ENCODE results near the gene ZNF346. TPM values are rescaled to one million over a fixed set of nuclear protein-coding genes. Genes with fewer than 3 reads are reported as not detected.
"Not testable (repeated sequence)": the region's sequence is repeated elsewhere in the genome, so short reads cannot be mapped to it uniquely, and the experiment has no call there.

ZNF346 gene
- total and polyA plus RNA-seq, 2 experiments from 2014 or later = 13.8 to 21.4 TPM

GRCh38 chr5:176996780-176997179, 25.7 kb upstream of the ZNF346 start:
- peaks cover 65% of the 10 kb centered on the region for H4K20me1 ChIP-seq (ENCODE audit: insufficient read depth, poor library complexity, severe bottlenecking)
- H3K4me2 ChIP-seq = no peak overlapping the region

GRCh38 chr5:176998828-176999227, 23.7 kb upstream of the ZNF346 start:
- H3K4me1 ChIP-seq (ENCODE audit: insufficient read depth) = peaks cover 4% of the 10 kb centered on the region
- H2AFZ ChIP-seq = no peak overlapping the region
- H3K36me3 ChIP-seq (replicated peaks; ENCODE audit: insufficient read depth, low read depth) = no peaks in the 10 kb centered on the region
- H4K20me1 ChIP-seq (ENCODE audit: insufficient read depth, poor library complexity, severe bottlenecking) = peaks cover 78% of the 10 kb centered on the region
- no peaks in the 10 kb centered on the region for H3K9me3 ChIP-seq (ENCODE audit: low read depth)
- H3K27me3 ChIP-seq = no peaks in the 10 kb centered on the region
- H3K9me2 ChIP-seq (replicated peaks; ENCODE audit: insufficient read depth) = no peaks in the 10 kb centered on the region
- no peak for DNase-seq (ENCODE audit: low spot score)
- WGBS (ENCODE audit: low lambda C conversion rate, missing lambda C conversion rate) = 97% methylated on average over 5 of the region's 5 CpGs
- TF ChIP-seq CTCF (IDR thresholded peaks at IDR 0.05; ENCODE audit: poor library complexity) (no peak), EZH2phosphoT487 (IDR thresholded peaks at IDR 0.05; ENCODE audit: low read depth, severe bottlenecking, unreplicated experiment) (no peak), EZH2 (IDR thresholded peaks at IDR 0.05; ENCODE audit: borderline replicate concordance) (no peak)
- no peak overlapping the region for H3K4me2 ChIP-seq
- no peak overlapping the region for H3K27ac ChIP-seq
- H3K79me2 ChIP-seq = peaks cover 95% of the 10 kb centered on the region
- H3K4me3 ChIP-seq = no peak overlapping the region

More at GRCh38 chr5:176996780-176997179, 25.7 kb upstream of the ZNF346 start:
- no peaks in the 10 kb centered on the region for H3K27me3 ChIP-seq
- no peaks in the 10 kb centered on the region for H3K9me2 ChIP-seq (replicated peaks; ENCODE audit: insufficient read depth)
- H3K27ac ChIP-seq = peak overlapping the region; percentile 28
- H3K9me3 ChIP-seq (ENCODE audit: low read depth) = no peaks in the 10 kb centered on the region
- WGBS (ENCODE audit: low lambda C conversion rate, missing lambda C conversion rate) = 95% methylated on average over 5 of the region's 5 CpGs
- TF ChIP-seq EZH2phosphoT487 (IDR thresholded peaks at IDR 0.05; ENCODE audit: low read depth, severe bottlenecking, unreplicated experiment) (no peak), CTCF (IDR thresholded peaks at IDR 0.05; ENCODE audit: poor library complexity) (no peak), EZH2 (IDR thresholded peaks at IDR 0.05; ENCODE audit: borderline replicate concordance) (no peak)
- no peak overlapping the region for H2AFZ ChIP-seq
- H3K36me3 ChIP-seq (replicated peaks; ENCODE audit: insufficient read depth, low read depth) = no peaks in the 10 kb centered on the region
- peaks cover 95% of the 10 kb centered on the region for H3K79me2 ChIP-seq
- no peak overlapping the region for H3K4me3 ChIP-seq
- DNase-seq (ENCODE audit: low spot score) = no peak
- H3K4me1 ChIP-seq (ENCODE audit: insufficient read depth) = peaks cover 6% of the 10 kb centered on the region

GRCh38 chr5:176999526-176999925, 23.0 kb upstream of the ZNF346 start:
- H3K4me2 ChIP-seq; DNase-seq (ENCODE audit: low spot score); H3K4me3 ChIP-seq; H3K9me3 ChIP-seq (ENCODE audit: low read depth); H3K27ac ChIP-seq; H3K4me1 ChIP-seq (ENCODE audit: insufficient read depth); H3K27me3 ChIP-seq; H2AFZ ChIP-seq; H3K9me2 ChIP-seq (replicated peaks; ENCODE audit: insufficient read depth); H3K36me3 ChIP-seq (replicated peaks; ENCODE audit: insufficient read depth, low read depth): not testable (repeated sequence)
- peaks cover 95% of the 10 kb centered on the region for H3K79me2 ChIP-seq
- peaks cover 85% of the 10 kb centered on the region for H4K20me1 ChIP-seq (ENCODE audit: insufficient read depth, poor library complexity, severe bottlenecking)

GRCh38 chr5:177003649-177004048, 18.8 kb upstream of the ZNF346 start:
- Histone ChIP-seq H4K20me1 (ENCODE audit: insufficient read depth, poor library complexity, severe bottlenecking) (peaks cover 63% of the 10 kb centered on the region), H3K27me3 (no peaks in the 10 kb centered on the region), H3K4me2 (peak overlapping the region; percentile 89), H3K79me2 (peaks cover 75% of the 10 kb centered on the region), H3K27ac (no peak overlapping the region), H2AFZ (no peak overlapping the region), H3K9me2 (replicated peaks; ENCODE audit: insufficient read depth) (no peaks in the 10 kb centered on the region), H3K4me3 (no peak overlapping the region), H3K9me3 (ENCODE audit: low read depth) (no peaks in the 10 kb centered on the region), H3K4me1 (ENCODE audit: insufficient read depth) (peaks cover 15% of the 10 kb centered on the region), H3K36me3 (replicated peaks; ENCODE audit: insufficient read depth, low read depth) (no peaks in the 10 kb centered on the region)
- no peak for DNase-seq (ENCODE audit: low spot score)
- WGBS (ENCODE audit: low lambda C conversion rate, missing lambda C conversion rate) = 84% methylated on average over 5 of the region's 5 CpGs
- TF ChIP-seq CTCF (IDR thresholded peaks at IDR 0.05; ENCODE audit: poor library complexity) = no peak
- TF ChIP-seq EZH2 (IDR thresholded peaks at IDR 0.05; ENCODE audit: borderline replicate concordance) = no peak
- TF ChIP-seq EZH2phosphoT487 (IDR thresholded peaks at IDR 0.05; ENCODE audit: low read depth, severe bottlenecking, unreplicated experiment) = no peak
